Hepatocyte (in vitro differentiated cells): ENCODE results near the gene HDDC3.
"Not testable (repeated sequence)": the region's sequence is repeated elsewhere in the genome, so short reads cannot be mapped to it uniquely, and the experiment has no call there.

Experiments used
- CTCF ChIP-seq: fragments of 200-600 bp; sonication (generic); IDR thresholded peaks from 2 replicates; pipeline ENCODE4 v1.5.1; 2016; ENCODE audit warnings: antibody characterized with exemption, mild to moderate bottlenecking; ENCODE audit not compliant: poor library complexity
- EZH2 ChIP-seq: fragments of 200-600 bp; sonication (generic); IDR thresholded peaks from 2 replicates; pipeline ENCODE4 v1.6.1; 2016; ENCODE audit warnings: antibody characterized with exemption, mild to moderate bottlenecking, borderline replicate concordance
- EZH2phosphoT487 ChIP-seq: fragments of 200-600 bp; sonication (generic); IDR thresholded peaks from one replicate; pipeline ENCODE4 v1.6.1; 2018; ENCODE audit warnings: antibody characterized with exemption, mild to moderate bottlenecking, low read depth, moderate library complexity; ENCODE audit not compliant: unreplicated experiment, severe bottlenecking

GRCh38 chr15:90909449-90909848 is 22.9 kb downstream of the HDDC3 start:
- TF ChIP-seq CTCF, EZH2phosphoT487, EZH2: not testable (repeated sequence)
